T1000 (cell line): ENCODE measurements around the gene PLD3.
"Not testable (repeated sequence)": the region's sequence is repeated elsewhere in the genome, so short reads cannot be mapped to it uniquely, and the experiment has no call there.

Source experiments
- DNase-seq: peaks from one replicate; lab custom pipeline; 2025; ENCODE audit warnings: mixed read lengths; lab: John Stamatoyannopoulos, UW

PLD3 gene

GRCh38 chr19:40363069-40363468, 14.6 kb downstream of the PLD3 start:
- DNase-seq = no peak

- no peak for DNase-seq
Observed at GRCh38 chr19:40365010-40365409, 16.5 kb downstream of the PLD3 start.

GRCh38 chr19:40365613-40366401, 17.3 kb downstream of the PLD3 start:
- no peak for DNase-seq

GRCh38 chr19:40366697-40367561, 18.4 kb downstream of the PLD3 start:
- DNase-seq = no peak

- DNase-seq = no peak
Observed at GRCh38 chr19:40367577-40368434, 19.3 kb downstream of the PLD3 start.

- DNase-seq = no peak
Observed at GRCh38 chr19:40369797-40370196, 21.3 kb downstream of the PLD3 start.

GRCh38 chr19:40370253-40370652, 21.8 kb downstream of the PLD3 start:
- not testable (repeated sequence) for DNase-seq

- DNase-seq = no peak
Observed at GRCh38 chr19:40370997-40371801, 22.7 kb downstream of the PLD3 start.

- no peak for DNase-seq
Observed at GRCh38 chr19:40371802-40372122, 23.3 kb downstream of the PLD3 start.

GRCh38 chr19:40374084-40374483, 25.6 kb downstream of the PLD3 start:
- no peak for DNase-seq

- DNase-seq = no peak
Observed at GRCh38 chr19:40376286-40376862, 27.9 kb downstream of the PLD3 start.

- no peak for DNase-seq
Observed at GRCh38 chr19:40377876-40378385, 29.4 kb downstream of the PLD3 start.

- no peak for DNase-seq
Observed at GRCh38 chr19:40378509-40378908, 30.0 kb downstream of the PLD3 start.

GRCh38 chr19:40379446-40380198, 31.1 kb downstream of the PLD3 start:
- DNase-seq = no peak

- DNase-seq = no peak
Observed at GRCh38 chr19:40380199-40381037, 31.9 kb downstream of the PLD3 start.

- no peak for DNase-seq
Observed at GRCh38 chr19:40381321-40381720, 32.8 kb downstream of the PLD3 start.

GRCh38 chr19:40383668-40384248, 35.3 kb downstream of the PLD3 start:
- DNase-seq = no peak

- no peak for DNase-seq
Observed at GRCh38 chr19:40387155-40387554, 38.7 kb downstream of the PLD3 start.

- no peak for DNase-seq
Observed at GRCh38 chr19:40388481-40388880, 40.0 kb downstream of the PLD3 start.
